H54 (cell line): Measurements from ENCODE around the gene ANKRD63.

Experiments
- DNase-seq: peaks from one replicate; pipeline ENCODE4 v3.0.0; 2011; ENCODE audit warnings: low spot score, mixed read lengths; ENCODE audit not compliant: insufficient read length
- FAIRE-seq: peaks from 3 replicates; lab custom pipeline; 2011; peaks lifted over from hg19 to GRCh38; lab: Jason Lieb, UNC
- POLR2A ChIP-seq: IDR thresholded peaks from 2 replicates; pipeline ENCODE4 v1.6.1; 2011; ENCODE audit warnings: low read depth, mild to moderate bottlenecking, low read length

Gene ANKRD63

DNA sequence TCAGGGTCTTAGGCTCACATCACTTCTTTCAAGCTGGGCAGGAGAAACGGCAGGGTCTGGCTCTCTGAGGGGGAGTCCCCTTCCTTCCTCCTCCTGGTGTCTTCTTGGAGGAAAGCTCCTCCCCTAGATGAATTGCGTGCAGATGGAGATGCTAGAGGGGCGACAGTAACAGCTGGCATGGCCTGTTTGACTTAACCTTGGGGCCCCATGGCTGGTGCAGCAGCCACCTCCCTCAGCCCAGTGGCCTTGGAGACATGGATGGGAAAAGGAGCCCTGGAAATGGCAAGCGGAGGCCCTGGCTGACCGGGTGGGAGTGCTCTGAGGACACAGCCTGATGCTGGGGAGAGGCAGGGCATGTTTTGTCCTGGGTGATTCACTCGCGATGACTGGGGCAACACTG, 23.8 kb downstream of the ANKRD63 start:
- FAIRE-seq: no peak
- no peak for DNase-seq
- no peak for TF ChIP-seq POLR2A

DNA sequence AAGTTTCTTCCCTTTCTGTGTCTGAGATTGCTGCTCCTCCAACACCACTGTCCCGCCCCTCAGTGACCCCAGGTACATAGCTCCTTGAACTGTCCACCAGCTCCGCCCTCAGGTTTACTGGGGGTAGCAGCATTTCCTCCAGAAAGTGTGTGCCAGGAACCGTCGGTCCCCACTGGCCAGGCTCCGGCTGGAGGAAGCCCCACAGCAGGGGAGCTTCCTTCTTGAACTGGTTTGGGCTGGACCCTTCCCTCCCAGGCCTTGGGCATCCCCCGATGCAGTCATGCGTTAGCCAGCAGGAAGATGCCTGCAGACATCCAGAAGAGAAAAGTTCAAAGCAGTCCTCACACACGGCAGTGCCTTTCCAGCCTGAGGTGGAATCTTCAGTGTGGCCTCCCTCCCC, 24.3 kb downstream of the ANKRD63 start:
- DNase-seq (peak; percentile 61), FAIRE-seq (no peak)
- no peak for TF ChIP-seq POLR2A

DNA sequence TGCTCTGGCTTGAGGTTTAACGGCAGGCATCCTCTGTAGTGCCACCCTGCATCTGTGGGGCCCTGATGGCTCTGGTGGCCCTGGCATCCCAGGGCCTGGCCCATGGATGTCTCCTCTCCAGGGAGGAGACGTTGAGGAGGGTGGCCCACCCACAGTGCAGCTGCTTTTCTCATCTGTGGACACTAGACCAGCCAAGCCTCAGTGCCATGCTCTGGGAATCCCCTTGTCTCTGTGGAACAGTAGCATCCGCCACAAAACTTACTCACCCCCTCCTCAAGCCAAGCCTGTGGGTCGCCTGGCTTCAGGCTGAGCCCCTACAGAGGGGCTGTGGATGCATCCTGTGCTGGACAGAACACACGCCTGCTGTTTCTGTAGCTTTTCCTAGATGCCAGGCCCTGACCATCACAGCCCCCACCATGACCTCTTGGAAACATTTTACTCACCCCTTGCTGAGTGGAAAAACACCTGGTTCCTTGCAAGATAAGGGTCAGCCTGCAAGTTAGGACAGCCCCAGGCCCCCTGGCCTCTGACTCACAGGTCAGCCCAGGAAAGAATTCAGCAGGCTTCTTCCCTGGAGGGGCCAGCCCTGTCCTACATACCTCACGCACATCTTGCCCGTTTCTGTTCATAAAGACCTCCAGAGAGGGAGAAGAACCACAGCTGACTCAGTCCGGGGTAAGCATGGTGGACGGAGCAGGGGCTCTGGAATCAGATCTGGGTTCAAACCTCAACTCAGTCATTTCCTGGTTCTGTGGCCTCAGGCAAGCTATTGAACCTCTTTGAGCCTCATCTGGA, 25.0 kb downstream of the ANKRD63 start:
- no peak for FAIRE-seq
- no peak for DNase-seq
- TF ChIP-seq POLR2A: no peak

DNA sequence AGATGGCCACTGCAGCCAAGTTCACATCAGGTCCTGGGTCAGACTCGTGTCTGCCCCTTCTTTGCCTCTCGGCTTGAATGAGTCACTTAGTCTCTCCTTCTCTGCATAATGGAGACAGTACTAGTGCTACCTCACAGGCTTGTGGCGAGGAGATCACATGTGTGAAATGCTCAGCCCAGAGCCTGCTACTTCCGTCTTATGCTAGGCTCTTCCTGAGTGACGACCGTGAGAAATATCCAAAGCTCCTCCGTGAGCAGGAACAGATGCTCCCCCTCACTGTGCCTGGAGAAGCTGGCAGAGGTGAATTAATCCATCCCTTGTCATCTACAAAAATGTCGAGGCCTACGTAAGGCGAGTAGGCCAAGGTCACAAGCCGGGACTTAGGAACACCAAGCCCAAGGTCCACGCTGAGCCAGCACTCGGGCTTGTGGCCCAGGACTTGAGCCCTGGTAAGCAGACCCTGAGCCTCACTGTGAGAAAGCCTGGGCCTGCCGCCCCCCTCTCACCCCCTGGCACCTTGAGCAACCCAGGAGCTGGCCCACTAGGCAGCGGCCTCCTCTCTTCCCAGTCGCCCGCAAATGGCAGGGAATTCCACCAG, 26.1 kb downstream of the ANKRD63 start:
- FAIRE-seq (no peak), DNase-seq (no peak)
- no peak for TF ChIP-seq POLR2A

DNA sequence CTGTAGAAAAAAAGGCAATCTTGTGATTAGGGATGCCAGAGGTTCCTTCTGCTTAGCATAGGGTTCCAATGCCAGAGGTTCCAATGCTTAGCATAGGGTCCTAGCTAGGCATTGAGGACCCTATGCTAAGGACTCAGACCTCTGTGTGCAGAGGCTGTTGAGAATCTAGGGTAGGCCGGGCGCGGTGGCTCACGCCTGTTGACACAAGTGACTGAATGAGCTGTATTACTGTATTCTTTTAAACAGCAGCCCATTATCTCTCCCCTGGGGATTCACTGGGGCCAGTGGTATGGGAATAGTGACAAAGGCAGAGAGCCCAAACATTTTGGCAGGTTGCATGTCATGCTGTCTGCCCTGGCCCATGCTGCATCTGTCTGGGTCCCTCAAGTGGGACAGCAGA, 27.8 kb downstream of the ANKRD63 start:
- no peak for DNase-seq
- FAIRE-seq: no peak
- TF ChIP-seq POLR2A: no peak

DNA sequence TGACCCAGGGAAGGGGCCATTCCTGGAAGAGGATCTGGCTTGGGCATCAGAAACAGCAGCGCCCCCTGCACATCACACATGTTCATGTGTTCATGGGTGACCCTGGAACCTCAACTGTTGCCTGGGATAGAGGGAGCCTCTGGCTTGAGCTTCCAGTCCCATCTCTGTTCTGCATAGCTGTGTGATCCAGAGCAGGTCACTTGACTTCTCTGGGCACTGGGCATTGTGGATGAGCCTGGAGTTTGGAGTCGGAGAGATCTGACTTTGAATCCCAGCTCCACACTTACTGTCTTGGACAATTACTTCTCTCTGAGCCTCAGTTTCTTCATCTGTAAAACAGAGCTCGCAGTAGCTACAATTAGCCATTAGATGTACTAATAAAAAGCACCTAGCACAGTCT, 28.4 kb downstream of the ANKRD63 start:
- no peak for TF ChIP-seq POLR2A
- DNase-seq (no peak), FAIRE-seq (no peak)

DNA sequence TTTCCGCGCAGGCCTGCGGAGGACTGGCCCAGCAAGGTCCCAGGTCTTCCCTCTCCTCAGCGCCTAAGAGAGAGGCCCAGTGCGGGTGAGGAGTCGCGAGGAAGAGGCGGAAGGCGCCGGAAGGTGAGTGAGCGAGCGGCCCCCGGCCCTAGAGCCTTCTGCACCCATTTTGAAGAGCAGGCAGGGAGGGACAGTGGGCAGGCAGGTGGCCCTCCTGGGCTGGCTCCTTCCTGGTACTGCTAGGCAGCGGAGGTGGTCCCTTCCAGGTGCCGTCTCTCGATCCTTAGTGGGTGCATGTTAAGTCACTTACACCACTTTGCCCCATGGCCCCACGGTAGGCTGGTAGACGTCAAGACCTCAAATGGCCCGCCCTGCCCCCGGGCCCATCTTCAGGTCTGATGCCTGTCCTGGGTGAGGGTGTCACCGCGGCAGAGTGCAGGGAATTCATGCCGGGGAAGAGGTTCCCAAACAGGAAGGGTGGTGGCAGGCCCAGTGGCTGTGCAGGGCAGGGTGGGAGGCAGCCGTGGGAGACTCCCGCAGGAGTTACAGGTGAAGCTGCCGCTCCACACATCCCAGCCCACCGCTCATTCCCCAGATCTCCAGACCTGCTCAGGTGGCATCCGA, 29.6 kb downstream of the ANKRD63 start:
- DNase-seq: no peak
- TF ChIP-seq POLR2A: no peak
- no peak for FAIRE-seq

DNA sequence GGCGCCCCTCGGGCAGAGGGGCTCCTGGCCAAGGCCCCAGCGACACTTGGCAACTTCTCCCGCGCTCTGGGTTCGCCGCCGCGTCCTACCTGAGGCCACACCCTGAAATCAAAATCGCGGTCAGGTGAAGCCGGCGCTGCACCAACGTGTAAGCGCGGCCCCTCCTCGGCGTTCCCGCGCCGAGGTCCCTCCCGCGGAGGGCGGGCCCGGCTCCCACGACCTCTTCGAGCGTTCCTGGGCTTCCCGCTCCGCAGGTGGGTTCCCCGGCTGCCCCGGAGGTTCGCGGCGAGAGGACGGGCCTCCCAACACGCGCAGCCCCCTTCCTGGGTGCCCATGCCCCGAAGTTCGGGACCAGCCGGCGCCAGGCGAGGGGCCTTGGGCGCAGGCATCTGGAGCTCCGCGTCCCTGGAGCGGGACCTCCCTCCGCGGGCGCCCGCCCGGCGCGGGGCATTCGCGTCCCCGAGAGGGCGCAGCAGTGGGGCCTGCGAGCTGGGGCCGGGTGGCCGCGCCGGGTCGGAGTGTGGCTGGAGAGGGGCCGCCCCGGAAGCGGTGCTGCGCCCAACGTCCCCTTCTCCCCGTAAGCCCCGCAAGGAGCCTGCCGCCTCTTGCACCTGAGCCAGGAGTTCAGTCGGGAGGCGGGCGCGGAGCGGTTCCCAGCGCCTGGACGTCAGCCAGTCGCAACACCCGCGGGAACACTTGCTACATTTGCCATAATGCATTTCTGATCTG, 30.3 kb downstream of the ANKRD63 start:
- no peak for FAIRE-seq
- DNase-seq: no peak
- TF ChIP-seq POLR2A: no peak

DNA sequence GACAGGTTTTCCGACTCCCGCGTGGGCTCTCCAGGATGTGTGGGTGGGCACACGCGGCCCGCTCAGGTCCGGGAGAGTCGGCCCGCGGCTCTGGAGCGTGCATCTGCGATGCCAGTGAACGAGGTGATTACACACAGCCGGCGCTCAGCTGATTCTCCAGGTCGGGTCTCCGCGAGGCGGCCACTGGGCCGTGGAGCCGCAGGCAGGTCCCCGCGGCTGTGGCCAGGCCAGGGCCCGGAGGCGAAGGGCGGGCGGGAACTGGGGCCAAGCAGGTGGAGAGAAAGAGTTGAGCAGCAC, 30.8 kb downstream of the ANKRD63 start:
- TF ChIP-seq POLR2A: no peak
- DNase-seq: no peak
- no peak for FAIRE-seq

DNA sequence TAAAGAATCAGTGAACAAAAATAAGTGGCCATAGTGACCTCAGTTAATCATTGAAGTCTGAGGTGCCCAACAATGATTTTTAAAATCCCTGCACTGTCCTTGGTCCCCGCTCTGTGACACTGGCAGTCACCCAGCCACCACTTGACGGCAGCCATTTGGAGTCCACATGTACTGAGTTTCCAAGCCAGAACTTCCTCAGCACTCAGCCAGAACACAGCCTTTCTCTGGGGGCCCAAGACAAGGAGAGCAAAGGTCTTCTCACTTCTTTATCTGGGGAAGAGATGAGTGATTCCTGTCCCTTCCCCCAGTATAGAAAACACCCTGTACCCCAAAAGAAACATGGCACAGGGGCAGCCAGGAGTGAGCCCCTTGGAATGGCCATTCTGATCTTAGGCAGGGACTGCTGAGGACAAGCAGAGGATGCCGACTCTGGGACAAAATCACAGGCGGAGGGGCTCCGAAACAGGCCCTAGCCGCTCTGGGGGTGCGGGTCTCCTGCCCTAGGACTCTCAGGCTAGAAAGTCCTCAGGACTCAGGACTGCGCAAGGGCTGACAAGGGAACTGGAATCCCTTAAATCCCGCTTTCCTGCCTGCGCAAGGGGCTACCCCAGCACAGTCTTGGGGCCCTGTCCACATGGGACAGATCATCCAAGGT, 31.3 kb downstream of the ANKRD63 start:
- no peak for TF ChIP-seq POLR2A
- FAIRE-seq (no peak), DNase-seq (no peak)

DNA sequence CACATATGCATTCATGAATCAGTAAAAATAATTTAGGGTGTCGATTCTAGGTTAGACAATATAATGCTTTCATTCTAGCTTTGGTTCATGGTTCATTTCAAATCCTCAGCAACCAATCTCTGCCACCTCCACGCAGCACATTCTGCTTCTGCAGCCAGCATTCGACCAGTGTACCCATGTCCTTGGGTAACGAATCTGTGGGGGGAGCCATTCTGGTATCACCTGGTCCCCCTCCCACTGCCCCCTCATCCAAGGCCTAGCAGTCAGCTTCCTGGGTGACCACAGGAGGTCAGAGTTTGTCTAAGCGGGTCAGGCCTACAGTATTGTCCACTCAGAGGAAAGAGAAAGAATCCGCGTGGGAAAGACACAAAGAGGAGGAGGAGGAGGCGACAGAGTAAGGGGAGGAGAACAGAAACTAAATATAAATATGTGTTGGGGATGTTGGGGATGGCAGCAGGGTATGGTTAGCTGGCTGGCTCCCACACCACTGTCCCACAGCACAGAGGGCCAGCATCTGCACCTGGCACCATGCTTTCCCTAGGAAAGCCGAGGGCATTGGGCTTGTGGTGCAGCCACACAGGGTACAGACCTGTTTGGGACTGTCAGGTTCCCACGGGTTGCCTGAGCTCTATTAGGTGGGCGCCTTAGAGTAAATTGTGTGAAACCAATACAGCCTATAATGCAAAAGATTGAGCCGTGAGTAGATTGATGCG, 31.9 kb downstream of the ANKRD63 start:
- no peak for TF ChIP-seq POLR2A
- FAIRE-seq (no peak), DNase-seq (no peak)

DNA sequence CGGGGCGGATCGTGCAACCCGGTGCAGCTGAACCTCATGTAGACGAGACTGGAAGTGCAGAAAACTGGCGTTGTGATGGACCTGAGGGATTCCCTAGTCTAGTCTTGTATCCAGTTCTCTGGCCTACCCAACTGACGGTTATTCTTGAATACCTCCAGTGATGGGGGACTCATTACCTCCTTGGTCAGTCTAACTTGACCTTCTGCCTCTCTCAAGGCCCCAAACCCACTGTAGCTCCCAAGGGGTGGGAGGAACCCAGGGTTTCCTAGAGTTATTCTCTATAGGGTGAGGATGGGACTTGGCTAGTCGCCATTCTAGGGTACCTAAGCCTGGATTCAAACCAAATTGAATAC, 32.6 kb downstream of the ANKRD63 start:
- TF ChIP-seq POLR2A: no peak
- DNase-seq (no peak), FAIRE-seq (no peak)
